OCI-LY1 (cell line): ENCODE results near the gene MMRN2.
"Not testable (repeated sequence)": the region's sequence is repeated elsewhere in the genome, so short reads cannot be mapped to it uniquely, and the experiment has no call there.

Source experiments
- CTCF ChIP-seq: fragments of 200-600 bp; sonication (generic), shearing (Covaris generic); IDR thresholded peaks from 2 replicates; pipeline ENCODE4 v1.5.1; 2017; ENCODE audit warnings: mild to moderate bottlenecking, antibody characterized with exemption, low read length, moderate library complexity, mixed read lengths
- EZH2 ChIP-seq: fragments of 200-600 bp; sonication (generic), shearing (Covaris generic); IDR thresholded peaks from 2 replicates; pipeline ENCODE4 v1.8.0; 2017; ENCODE audit warnings: borderline replicate concordance, mixed run types, mild to moderate bottlenecking, antibody characterized with exemption, low read length, moderate library complexity, mixed read lengths

- not testable (repeated sequence) for TF ChIP-seq EZH2, CTCF
Measured at GRCh38 chr10:86981020-86981419, 23.6 kb upstream of the MMRN2 start.
